ENCODE results near the gene TRAF2.
"Not testable (repeated sequence)": the region's sequence is repeated elsewhere in the genome, so short reads cannot be mapped to it uniquely, and the experiment has no call there.

The TRAF2 gene

DNA sequence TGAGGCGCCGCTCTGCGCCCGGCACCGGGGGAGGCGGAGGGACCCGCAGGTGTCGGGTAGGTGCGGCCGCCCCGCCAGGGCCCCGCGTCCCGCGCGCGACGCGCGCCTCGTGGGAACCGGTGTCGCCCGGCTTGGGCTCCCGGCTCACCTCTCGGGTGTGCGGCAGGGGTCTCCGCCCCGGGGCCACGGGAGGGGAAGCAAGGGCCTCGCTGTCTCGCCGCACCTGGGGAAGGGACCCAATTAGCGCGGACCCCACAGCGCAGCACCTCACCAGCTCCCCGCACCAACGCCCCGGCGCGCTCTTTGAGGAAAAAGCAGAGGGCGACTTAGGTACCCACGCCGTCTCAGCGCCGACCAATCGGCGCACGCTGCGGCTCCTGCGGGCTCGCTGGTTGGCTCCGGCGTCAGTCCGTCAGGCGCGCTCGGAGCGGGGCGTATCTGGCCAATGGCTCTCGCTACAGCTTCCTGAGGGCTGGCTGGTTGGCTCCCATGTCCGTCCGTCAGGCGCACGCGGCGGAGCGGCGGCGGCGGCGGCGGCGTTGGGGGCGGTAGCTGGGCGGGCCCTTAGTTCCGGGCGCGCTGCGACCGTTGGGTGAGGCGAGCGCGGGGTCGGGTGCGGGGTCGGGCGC lies at the start of gene TRAF2:
TSS of gene TRAF2 (plus strand) at position 567 of the 629 bp plus-strand sequence. CDS start 12,225 bp downstream, outside the sequence.
- DNase-seq: peak; percentile 98

GRCh38 chr9:136837146-136837855 lies 49.0 kb upstream of the TRAF2 start:
- no peak for DNase-seq

DNA sequence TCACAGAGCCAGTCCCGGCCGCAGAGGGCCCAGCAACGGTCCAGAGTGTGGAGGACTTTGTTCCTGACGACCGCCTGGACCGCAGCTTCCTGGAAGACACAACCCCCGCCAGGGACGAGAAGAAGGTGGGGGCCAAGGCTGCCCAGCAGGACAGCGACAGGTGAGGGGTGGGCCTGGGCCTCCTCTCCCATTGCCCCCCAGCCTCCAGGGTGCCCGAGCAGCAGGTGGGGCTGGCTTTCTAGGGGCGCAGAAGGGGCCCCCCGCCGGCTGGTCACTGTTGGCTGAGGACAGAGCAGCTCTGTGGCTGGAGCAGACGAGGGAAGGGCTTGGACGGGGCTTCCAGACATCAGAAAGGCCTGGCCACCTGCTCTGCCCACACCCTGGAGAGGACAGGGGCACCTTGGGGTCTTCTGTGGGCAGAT lies 48.4 kb upstream of the TRAF2 start:
- DNase-seq: not testable (repeated sequence)

GRCh38 chr9:136838314-136839228 lies 47.7 kb upstream of the TRAF2 start:
- no peak for DNase-seq

DNA sequence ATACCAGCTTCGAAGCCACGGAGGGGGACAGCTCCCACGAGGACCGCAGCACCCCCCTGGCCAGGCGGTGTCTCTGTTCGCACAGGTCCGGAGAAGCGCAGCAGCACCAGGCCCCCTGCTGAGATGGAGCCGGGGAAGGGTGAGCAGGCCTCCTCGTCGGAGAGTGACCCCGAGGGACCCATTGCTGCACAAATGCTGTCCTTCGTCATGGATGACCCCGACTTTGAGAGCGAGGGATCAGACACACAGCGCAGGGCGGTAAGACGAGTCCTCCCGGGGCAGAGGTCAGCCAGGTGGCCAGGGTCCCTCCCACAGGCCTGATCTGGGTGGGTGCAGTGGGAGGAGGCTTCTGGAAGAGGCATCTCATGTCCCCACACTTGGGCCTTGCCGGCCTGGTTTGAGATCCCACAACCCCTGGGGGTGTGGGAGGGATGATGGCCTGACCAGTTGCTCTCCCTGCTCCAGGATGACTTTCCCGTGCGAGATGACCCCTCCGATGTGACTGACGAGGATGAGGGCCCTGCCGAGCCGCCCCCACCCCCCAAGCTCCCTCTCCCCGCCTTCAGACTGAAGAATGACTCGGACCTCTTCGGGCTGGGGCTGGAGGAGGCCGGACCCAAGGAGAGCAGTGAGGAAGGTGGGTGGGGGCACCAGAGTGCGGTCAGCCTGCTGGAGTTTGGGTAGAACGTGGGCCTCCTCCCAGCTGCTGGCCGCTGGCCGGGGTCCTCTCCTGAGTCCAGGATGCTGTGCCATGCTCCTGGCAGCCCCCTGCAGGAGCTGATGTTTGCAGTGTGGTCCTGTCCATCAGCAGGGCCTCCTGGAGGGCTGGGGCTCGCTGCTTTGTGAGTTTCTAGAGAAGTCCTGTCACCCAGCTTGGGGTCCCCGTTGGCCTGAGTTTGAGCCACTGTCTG lies 46.8 kb upstream of the TRAF2 start:
- no peak for DNase-seq

- no peak for DNase-seq
Measured at GRCh38 chr9:136840140-136840876, 46.0 kb upstream of the TRAF2 start.

- no peak for DNase-seq
Measured at GRCh38 chr9:136840877-136841645, 45.3 kb upstream of the TRAF2 start.

DNA sequence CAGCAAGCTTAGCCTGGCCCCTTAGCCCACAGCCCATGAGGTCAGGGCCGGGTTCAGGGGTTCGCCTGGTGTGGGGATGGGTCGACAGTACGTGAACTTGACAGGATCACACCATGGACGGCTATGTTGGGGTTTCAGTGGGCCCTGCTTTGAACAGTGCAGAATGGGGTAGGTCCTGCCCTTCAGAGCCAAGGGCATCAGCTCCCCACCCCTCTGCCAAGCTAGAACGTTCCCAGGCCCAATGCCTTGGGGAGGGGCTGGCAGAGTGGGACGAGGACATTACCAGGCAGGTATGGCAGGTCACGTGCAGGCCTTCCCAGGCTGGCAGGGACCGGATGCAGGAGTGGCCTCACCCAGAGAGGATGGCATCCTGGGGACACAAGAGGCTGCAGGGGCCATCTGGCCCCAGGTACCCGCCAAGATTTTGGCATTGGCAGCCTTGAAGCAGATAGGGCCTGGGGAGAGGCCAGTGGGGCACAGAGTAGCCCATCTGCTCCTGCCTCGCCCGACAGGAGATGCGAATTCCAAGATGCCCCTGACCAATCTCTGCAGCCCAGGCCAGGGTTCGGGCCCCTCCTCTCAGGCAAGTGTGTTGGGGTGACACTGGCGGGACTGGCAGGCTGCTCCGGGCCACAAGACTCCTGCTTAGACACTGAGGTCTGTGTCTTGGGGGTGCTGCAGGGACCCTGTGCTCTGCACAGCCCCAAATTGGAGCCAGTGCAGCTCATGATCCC lies 44.5 kb upstream of the TRAF2 start:
- DNase-seq: not testable (repeated sequence)

DNA sequence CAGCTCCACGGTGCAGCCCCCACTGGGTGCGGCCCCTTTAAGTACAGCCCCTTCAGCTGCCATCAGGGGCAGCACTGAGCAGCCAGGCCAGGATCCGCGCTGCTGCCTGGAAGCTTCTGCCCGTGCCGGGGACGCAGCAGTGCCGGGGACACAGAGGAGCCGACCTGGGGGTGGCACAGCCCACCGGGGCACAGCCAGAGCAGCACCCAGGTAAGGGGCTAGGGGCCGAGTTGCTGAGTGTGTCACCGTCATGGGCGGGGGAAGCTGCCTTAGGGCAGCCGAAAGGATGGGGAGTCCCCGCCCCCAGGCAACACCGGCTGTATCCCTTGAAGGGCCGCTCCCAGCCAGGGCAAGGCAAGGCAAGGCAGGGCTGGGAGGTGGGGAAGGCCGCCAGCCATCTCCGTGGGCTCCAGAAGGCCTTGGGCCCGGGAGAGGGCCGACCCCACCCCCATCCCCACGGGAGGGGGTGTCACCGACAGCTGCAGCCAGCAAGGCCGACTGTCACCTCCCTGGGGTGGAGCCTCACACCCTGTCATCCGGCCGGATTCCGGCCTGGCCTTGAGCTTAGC lies 43.9 kb upstream of the TRAF2 start, which contains the start of gene AJM1:
TSS of gene AJM1 (plus strand) at position 99 of the 569 bp plus-strand sequence. CDS start 1,937 bp downstream, outside the sequence.
- DNase-seq: peak; percentile 69 to 76

GRCh38 chr9:136843159-136843800 lies 43.0 kb upstream of the TRAF2 start:
- DNase-seq: not testable (repeated sequence)

GRCh38 chr9:136843801-136844740 lies 42.2 kb upstream of the TRAF2 start:
- peak; percentile 52 to 62 for DNase-seq

GRCh38 chr9:136844761-136845464 lies 41.4 kb upstream of the TRAF2 start:
- no peak for DNase-seq

GRCh38 chr9:136845465-136846260 lies 40.7 kb upstream of the TRAF2 start:
- DNase-seq: no peak

- peak in 1 of 2 experiments; percentile 68 for DNase-seq
Measured at GRCh38 chr9:136846376-136847087, 39.8 kb upstream of the TRAF2 start.

- no peak for DNase-seq
Measured at GRCh38 chr9:136847088-136847825, 39.1 kb upstream of the TRAF2 start.

Measured in stimulated activated CD4-positive, alpha-beta T cell treated with anti-CD3 and anti-CD28 coated beads, Interleukin-4, amount 100 ng/mL, for 4 hours (primary cell).